ENCODE measurements around the gene PRKRA.
A peak's percentile ranks its signal among the peaks of the same experiment; 100 is the strongest.
"Not testable (repeated sequence)": the region's sequence is repeated elsewhere in the genome, so short reads cannot be mapped to it uniquely, and the experiment has no call there.

Gene PRKRA

DNA sequence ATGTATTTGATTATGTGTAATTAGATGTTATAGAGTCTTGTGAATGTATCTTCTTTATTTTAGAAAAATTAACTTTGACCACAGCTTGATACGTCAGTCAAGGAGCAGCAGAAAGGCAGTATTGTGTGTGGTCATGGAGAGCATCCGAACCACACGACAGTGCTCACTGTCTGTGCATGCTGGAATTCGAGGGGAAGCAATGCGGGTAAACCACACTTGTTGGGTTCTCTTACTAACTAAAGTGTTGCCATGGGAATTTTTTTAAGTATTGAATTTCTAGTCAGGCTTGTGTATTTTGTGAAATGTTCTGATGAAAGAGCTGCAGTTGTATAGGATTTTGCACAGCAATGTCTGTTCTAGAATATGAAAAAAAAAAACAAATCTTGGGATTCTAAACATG lies 5.0 kb upstream of the PRKRA start:
- no peak for DNase-seq

GRCh38 chr2:178452870-178453269 lies 1.9 kb upstream of the PRKRA start:
- no peak for DNase-seq

- no peak for DNase-seq
Measured at GRCh38 chr2:178452334-178452733, 1.4 kb upstream of the PRKRA start.

- peak; percentile 77 for DNase-seq
Measured at GRCh38 chr2:178450524-178450773, 526 bp downstream of the PRKRA start.

- DNase-seq, result no peak
Measured at GRCh38 chr2:178449700-178450523, 1.1 kb downstream of the PRKRA start.

DNA sequence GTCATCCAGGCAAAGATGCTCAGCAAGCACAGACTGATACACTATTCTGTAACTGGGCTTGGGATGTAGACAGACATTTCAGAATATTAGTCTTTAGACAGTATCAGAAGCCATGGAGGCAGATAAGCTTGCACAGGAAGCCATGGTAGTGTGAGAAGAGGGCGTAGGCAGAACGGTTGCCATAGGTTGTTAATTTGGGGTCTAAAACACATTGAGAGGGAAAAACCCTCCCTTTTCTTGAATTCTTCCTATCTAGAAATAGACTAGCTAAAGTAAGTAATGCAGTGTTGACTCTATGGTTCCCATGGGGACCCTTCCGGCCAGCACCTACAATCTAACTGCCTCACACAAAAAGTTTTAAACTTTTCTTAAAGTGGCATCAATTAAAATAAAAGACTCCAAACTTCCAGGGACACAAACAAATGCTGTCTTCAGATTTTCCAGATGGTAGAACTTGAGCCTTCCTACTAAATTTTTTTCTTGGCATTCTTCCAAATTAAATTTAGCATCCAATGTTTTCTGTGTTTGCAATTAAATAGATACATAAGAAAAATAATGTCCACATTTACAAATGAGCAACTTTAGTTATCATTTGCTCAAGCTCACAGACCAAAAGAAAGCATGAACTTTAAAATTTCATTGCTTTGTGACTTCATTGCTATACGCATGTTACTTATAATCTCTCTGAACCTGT lies 1.9 kb downstream of the PRKRA start:
- no peak for DNase-seq

GRCh38 chr2:178441426-178441825 lies 9.5 kb downstream of the PRKRA start:
- DNase-seq, result no peak

GRCh38 chr2:178436662-178437061 lies 14.3 kb downstream of the PRKRA start:
- DNase-seq, result no peak

DNA sequence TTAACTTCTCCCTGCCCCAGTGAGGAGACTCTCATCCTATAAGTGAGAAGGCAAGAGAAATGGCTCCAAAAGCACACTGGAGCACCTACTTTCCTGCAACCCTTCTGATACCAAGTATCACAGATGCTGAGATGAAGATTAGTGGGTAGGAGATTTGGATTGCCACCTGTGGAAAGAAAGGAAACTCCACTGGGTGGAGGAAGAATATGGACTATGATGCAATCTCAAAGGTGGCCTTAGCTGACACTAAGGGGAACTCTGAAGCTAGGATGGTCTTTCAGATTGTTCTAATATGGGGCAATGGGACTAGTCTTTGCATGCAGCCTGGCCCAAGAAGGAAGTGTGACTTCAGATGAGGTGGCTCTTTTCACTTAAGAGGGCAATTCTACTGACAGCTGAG lies 21.6 kb downstream of the PRKRA start:
- no peak for DNase-seq

- no peak for DNase-seq
Measured at GRCh38 chr2:178428396-178428806, 22.6 kb downstream of the PRKRA start.

- no peak for DNase-seq
Measured at GRCh38 chr2:178427458-178427857, 23.5 kb downstream of the PRKRA start.

GRCh38 chr2:178426388-178426787 lies 24.6 kb downstream of the PRKRA start:
- no peak for DNase-seq

- DNase-seq, result no peak
Measured at GRCh38 chr2:178425255-178425827, 25.6 kb downstream of the PRKRA start.

- DNase-seq, result not testable (repeated sequence)
Measured at GRCh38 chr2:178423746-178424145, 27.2 kb downstream of the PRKRA start.

DNA sequence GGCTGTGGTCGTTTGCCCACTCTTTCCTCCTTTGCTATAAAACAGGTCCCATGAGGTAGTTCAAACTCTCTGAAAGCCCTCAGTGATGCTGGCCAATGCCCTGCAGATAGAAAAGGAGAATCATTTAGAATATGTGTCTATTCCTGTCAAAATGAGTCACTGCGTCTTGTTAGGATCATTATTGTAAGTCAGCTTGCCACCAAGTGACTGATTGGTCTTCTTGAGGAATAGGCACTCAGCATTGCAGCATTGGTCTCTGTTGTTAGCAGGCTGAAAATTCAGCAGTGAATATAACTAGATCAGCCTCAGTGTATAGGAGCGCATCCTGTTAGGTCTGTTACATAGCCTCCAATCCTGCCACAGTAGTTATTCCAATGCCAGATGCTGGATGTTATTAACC lies 28.9 kb downstream of the PRKRA start:
- DNase-seq, result no peak

GRCh38 chr2:178420463-178420999 lies 30.4 kb downstream of the PRKRA start:
- DNase-seq, result no peak

DNA sequence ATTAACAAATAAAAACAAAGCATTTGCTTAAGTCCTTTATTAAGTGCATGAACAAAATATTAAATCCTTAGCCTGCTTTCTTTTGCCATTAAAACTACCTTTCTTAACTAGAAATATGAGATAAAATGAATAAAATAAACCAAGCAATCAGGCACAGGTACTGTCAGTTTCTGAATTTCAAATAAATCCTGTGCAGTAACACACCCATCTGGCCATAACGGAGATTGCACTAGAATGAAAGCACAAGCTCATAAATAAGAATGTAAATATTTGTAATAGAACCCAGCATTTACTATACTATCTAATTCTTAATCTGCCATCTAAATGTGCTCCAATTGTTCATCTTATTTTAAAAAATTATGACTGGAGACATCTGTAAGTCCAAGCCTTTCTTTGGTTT lies 31.9 kb downstream of the PRKRA start:
- no peak for DNase-seq

DNA sequence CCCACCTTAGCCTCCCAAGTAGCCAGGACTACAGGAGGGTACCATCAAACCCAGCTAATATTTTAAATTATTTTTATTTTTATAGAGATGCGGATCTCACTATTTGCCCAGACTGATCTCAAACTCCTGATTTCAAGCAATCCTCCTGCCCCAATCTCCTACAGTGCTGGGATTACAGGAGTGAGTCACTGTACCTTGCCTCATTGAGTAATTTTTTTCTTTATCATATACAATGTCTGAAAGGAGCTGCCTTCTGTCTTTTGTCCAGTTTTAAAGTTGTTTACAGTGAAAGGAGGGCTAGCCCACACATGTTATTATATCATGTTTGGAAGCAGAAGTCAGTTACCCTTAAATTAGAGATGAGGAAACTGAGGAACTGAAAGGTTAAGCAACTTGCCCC lies 32.5 kb downstream of the PRKRA start:
- no peak for DNase-seq

DNA sequence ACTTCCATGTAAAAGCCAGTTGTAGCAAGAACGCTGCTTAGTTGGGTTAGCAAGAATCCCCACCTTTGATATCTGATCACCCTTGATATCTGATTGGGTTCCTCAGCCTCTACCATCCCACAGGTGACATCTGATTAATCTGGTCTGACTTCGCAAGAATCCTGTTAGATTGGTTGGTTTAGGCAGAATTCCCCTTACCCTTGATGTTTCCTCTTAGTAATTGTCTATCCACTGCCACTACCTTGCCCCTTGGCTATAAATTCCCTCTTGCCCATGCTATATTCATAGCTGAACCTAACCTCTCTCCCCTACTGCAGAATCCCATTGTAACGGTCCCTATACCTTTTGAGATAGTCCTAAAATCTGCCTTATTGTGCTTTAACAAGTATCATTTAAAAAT lies 33.1 kb downstream of the PRKRA start:
- DNase-seq, result no peak

DNA sequence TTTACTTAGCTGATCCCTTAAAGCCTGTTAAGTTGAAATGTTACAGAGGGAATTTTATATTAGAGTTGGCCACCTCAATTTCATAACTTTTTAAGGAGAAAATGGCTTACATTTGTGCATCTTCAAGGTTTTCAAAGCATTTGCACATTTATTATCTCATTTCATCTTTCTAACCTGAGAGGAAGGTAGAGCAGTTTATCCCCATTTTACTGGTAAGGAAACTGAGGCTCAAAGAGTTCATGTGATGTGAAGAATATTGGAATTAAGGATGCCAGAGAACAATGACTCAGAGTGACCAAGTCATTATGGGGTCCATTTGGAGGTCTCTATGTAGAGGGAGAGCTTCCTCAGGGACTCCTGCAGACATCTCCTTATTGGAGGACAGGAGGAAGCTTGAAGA lies 35.0 kb downstream of the PRKRA start:
- no peak for DNase-seq

- peak; percentile 91 for DNase-seq
Measured at GRCh38 chr2:178414266-178415247, 36.4 kb downstream of the PRKRA start.

- peak; percentile 73 for DNase-seq
Measured at GRCh38 chr2:178413472-178414265, 37.3 kb downstream of the PRKRA start.

Measured in DMS79 (cell line).